Ishikawa (cell line): ENCODE data around the gene SIM2.

Experiments used
- EP300 ChIP-seq: IDR thresholded peaks from 2 replicates; pipeline ENCODE4 v1.6.1; 2012; ENCODE audit warnings: borderline replicate concordance
- RAD21 ChIP-seq: IDR thresholded peaks from 2 replicates; pipeline ENCODE4 v1.6.1; 2012; ENCODE audit warnings: low read depth
- REST ChIP-seq: IDR thresholded peaks from 2 replicates; pipeline ENCODE4 v1.6.1; 2012; ENCODE audit warnings: low read depth, mild to moderate bottlenecking
- TAF1 ChIP-seq: IDR thresholded peaks from 2 replicates; pipeline ENCODE4 v1.6.1; 2012; ENCODE audit warnings: low read depth, mild to moderate bottlenecking
- TCF12 ChIP-seq: IDR thresholded peaks from 2 replicates; pipeline ENCODE4 v1.6.1; 2012; ENCODE audit warnings: low read depth
- TEAD4 ChIP-seq: IDR thresholded peaks from 2 replicates; pipeline ENCODE4 v1.6.1; 2012

GRCh38 chr21:36769051-36769839, 70.3 kb downstream of the SIM2 start:
- TF ChIP-seq RAD21 (no peak), TEAD4 (no peak), TCF12 (no peak), TAF1 (no peak), REST (no peak), EP300 (no peak)
